Activated CD4-positive, alpha-beta memory T cell treated with anti-CD3 and anti-CD28 coated beads for 36 hours (primary cell): ENCODE data around the gene FKBP10. TPM values are rescaled to one million over a fixed set of nuclear protein-coding genes. Genes with fewer than 3 reads are reported as not detected.
"Not testable (repeated sequence)": the region's sequence is repeated elsewhere in the genome, so short reads cannot be mapped to it uniquely, and the experiment has no call there.

Experiments used
- CTCF ChIA-PET: fragments of 350-600 bp; sonication (Branson Sonifier 250); formaldehyde crosslinking; loops from one replicate; lab custom pipeline; 2021; ENCODE audit warnings: antibody characterized with exemption, inconsistent platforms; lab: Charles Lee
- POLR2A ChIA-PET: fragments of 350-600 bp; sonication (Branson Sonifier 250); formaldehyde crosslinking; loops from one replicate; lab custom pipeline; 2021; ENCODE audit warnings: antibody characterized with exemption; lab: Charles Lee
- DNase-seq: peaks from one replicate; pipeline ENCODE4 v3.0.0-alpha.2; 2020
- H3K27ac Mint-ChIP-seq: one replicate; pipeline ENCODE4 v1.8.0; 2021; ENCODE audit warnings: mixed read lengths
- H3K27me3 Mint-ChIP-seq: one replicate; pipeline ENCODE4 v1.8.0; 2021; ENCODE audit warnings: mixed read lengths
- H3K36me3 Mint-ChIP-seq: one replicate; pipeline ENCODE4 v1.8.0; 2021; ENCODE audit warnings: mixed read lengths
- H3K4me1 Mint-ChIP-seq: one replicate; pipeline ENCODE4 v1.8.0; 2021; ENCODE audit warnings: low read depth, mixed read lengths
- H3K4me3 Mint-ChIP-seq: one replicate; pipeline ENCODE4 v1.8.0; 2021; ENCODE audit warnings: mild to moderate bottlenecking, mixed read lengths
- H3K9me3 Mint-ChIP-seq: one replicate; pipeline ENCODE4 v1.8.0; 2021; ENCODE audit warnings: mixed read lengths
- intact Hi-C: fragments of 100-400 bp; cut with micrococcal nuclease; formaldehyde crosslinking; loops from one replicate; pipeline ENCODE4 v1.15.1; 2023
- total RNA-seq, 2 experiments: library from RNA; stranded (reverse); gene quantifications; one replicate each; pipeline ENCODE4 v1.2.3, GENCODE V29; 2021

Gene FKBP10
- total RNA-seq, 2 experiments from 2014 or later: 0.76 to 1.4 TPM

DNA sequence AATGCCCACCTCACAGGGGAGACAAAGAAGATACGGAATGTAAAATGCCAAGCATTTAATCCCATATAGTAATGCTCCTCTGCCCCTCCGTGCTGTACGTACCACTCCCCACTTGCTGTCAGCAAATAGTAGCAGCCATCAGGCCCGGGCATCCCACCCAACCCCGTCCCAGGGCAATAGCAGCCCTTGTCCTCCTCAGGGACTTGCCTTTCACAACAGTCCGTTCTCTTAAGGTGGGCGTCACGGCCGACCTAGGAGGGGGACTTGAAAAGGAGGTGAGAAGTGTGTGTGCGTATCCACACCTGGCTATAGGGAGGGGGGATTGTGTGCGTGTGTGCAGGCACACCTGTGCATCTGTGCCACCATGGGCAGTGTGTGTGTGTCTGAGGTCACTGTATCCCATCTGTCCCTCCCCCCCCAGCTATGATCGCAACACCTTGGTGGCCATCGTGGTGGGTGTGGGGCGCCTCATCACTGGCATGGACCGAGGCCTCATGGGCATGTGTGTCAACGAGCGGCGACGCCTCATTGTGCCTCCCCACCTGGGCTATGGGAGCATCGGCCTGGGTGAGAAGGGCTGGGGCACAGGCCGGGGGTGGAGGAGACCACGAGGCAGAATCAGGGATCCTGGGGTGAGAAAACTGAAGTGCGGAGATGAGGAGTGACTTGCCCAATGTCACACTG lies 4.0 kb downstream of the FKBP10 start:
- intact Hi-C loops: no loop called here
- ChIA-PET CTCF (interaction anchor here (2.9 kb wide), 1 partner anchor 15 kb away, joined by 7 read pairs; no protein-coding TSS in a partner anchor), POLR2A (no interaction called here)
- H3K4me1 Mint-ChIP-seq: peaks cover 9% of the 10 kb centered on the region
- H3K36me3 Mint-ChIP-seq: no peaks in the 10 kb centered on the region
- no peak overlapping the region for H3K27ac Mint-ChIP-seq
- no peak overlapping the region for H3K4me3 Mint-ChIP-seq
- peaks cover 4% of the 10 kb centered on the region for H3K27me3 Mint-ChIP-seq
- no peaks in the 10 kb centered on the region for H3K9me3 Mint-ChIP-seq
- no peak for DNase-seq

- no peaks in the 10 kb centered on the region for H3K36me3 Mint-ChIP-seq
- H3K4me3 Mint-ChIP-seq: no peak overlapping the region
- H3K27me3 Mint-ChIP-seq: peaks cover 1% of the 10 kb centered on the region
- ChIA-PET CTCF (no interaction called here), POLR2A (no interaction called here)
- H3K4me1 Mint-ChIP-seq: peaks cover 3% of the 10 kb centered on the region
- H3K27ac Mint-ChIP-seq: no peak overlapping the region
- DNase-seq: no peak
- no peaks in the 10 kb centered on the region for H3K9me3 Mint-ChIP-seq
- intact Hi-C loops: no loop called here
Measured at GRCh38 chr17:41818024-41818423, 5.2 kb downstream of the FKBP10 start.

DNA sequence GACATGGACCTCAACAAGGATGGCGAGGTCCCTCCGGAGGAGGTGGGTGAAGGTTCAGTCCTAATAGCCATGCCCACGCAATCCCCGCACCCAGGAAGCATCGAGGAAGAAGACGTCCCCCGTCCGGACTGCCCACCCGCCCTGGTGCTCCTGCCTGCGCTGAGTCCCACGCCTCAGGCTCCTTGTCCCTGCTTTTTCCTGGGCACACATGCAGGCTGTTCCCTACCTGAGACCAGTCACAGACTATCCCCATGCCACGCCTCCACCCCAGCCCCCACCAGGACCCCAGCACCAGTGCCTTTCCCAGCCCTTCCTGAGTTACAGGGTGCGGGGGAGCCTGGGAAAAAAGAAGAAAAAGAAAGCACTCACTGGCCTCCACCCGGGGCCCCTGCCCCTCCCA lies 9.0 kb downstream of the FKBP10 start:
- CTCF ChIA-PET: interaction anchor here (0.9 kb wide), 1 partner anchor 10 kb away, joined by 4 read pairs; the partner anchor contains the start of gene P3H4

GRCh38 chr17:41822216-41823140 lies 9.7 kb downstream of the FKBP10 start:
- no peaks in the 10 kb centered on the region for H3K9me3 Mint-ChIP-seq
- H3K4me3 Mint-ChIP-seq: no peak overlapping the region
- POLR2A ChIA-PET: no interaction called here
- no peak overlapping the region for H3K27ac Mint-ChIP-seq
- CTCF ChIA-PET: interaction anchor here (0.9 to 1.4 kb wide), 2 partner anchors 11 to 21 kb away, joined by 3 to 4 read pairs; partner anchors contain the start of gene P3H4
- H3K27me3 Mint-ChIP-seq: peaks cover 1% of the 10 kb centered on the region
- intact Hi-C loops: no loop called here
- no peaks in the 10 kb centered on the region for H3K36me3 Mint-ChIP-seq
- no peak for DNase-seq
- H3K4me1 Mint-ChIP-seq: no peaks in the 10 kb centered on the region

More for the DNA sequence above, 9.0 kb downstream of the FKBP10 start:
- H3K4me1 Mint-ChIP-seq: no peaks in the 10 kb centered on the region
- no peaks in the 10 kb centered on the region for H3K36me3 Mint-ChIP-seq
- no peak for DNase-seq
- no peak overlapping the region for H3K27ac Mint-ChIP-seq
- no peaks in the 10 kb centered on the region for H3K9me3 Mint-ChIP-seq
- POLR2A ChIA-PET: no interaction called here
- intact Hi-C loops: no loop called here
- peaks cover 1% of the 10 kb centered on the region for H3K27me3 Mint-ChIP-seq
- no peak overlapping the region for H3K4me3 Mint-ChIP-seq

GRCh38 chr17:41823141-41823524 lies 10.3 kb downstream of the FKBP10 start:
- peaks cover 1% of the 10 kb centered on the region for H3K27me3 Mint-ChIP-seq
- no peak overlapping the region for H3K27ac Mint-ChIP-seq
- H3K9me3 Mint-ChIP-seq: no peaks in the 10 kb centered on the region
- H3K4me3 Mint-ChIP-seq: no peak overlapping the region
- peaks cover 2% of the 10 kb centered on the region for H3K36me3 Mint-ChIP-seq
- H3K4me1 Mint-ChIP-seq: no peaks in the 10 kb centered on the region
- intact Hi-C loops: no loop called here
- ChIA-PET POLR2A (no interaction called here), CTCF (interaction anchor here (1.4 kb wide), 1 partner anchor 21 kb away, joined by 3 read pairs; no protein-coding TSS in a partner anchor)
- no peak for DNase-seq

GRCh38 chr17:41823580-41823979 lies 10.8 kb downstream of the FKBP10 start:
- Mint-ChIP-seq H3K4me3 (no peak overlapping the region), H3K4me1 (no peaks in the 10 kb centered on the region), H3K27ac (no peak overlapping the region), H3K27me3 (no peaks in the 10 kb centered on the region), H3K36me3 (peaks cover 4% of the 10 kb centered on the region), H3K9me3 (no peaks in the 10 kb centered on the region)
- intact Hi-C loops: no loop called here
- ChIA-PET POLR2A (no interaction called here), CTCF (interaction anchor here (1.4 kb wide), 1 partner anchor 22 kb away, joined by 3 read pairs; no protein-coding TSS in a partner anchor)
- DNase-seq: no peak

DNA sequence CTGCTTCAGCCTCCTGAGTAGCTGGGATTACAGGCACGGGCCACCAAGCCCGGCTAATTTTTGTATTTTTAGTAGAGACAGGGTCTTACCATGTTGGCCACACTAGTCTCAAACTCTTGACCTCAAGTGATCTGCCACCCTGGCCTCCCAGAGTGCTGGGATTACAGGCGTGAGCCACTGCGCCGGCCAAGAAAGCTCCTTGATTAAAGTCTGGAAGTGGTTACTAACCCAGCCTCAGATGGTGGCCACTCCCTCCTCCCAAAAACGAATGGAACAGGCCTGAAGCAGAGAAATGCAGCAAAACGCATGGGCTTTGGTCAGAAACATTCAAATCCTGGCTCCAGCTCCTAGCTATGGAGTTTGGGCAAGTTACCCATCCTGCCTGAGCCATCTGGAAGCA lies 11.3 kb downstream of the FKBP10 start:
- no peak overlapping the region for H3K27ac Mint-ChIP-seq
- intact Hi-C loops: no loop called here
- CTCF ChIA-PET: no interaction called here
- no peaks in the 10 kb centered on the region for H3K27me3 Mint-ChIP-seq
- no peaks in the 10 kb centered on the region for H3K4me1 Mint-ChIP-seq
- POLR2A ChIA-PET: no interaction called here
- H3K36me3 Mint-ChIP-seq: peaks cover 6% of the 10 kb centered on the region
- H3K4me3 Mint-ChIP-seq: no peak overlapping the region
- DNase-seq: no peak
- H3K9me3 Mint-ChIP-seq: no peaks in the 10 kb centered on the region

DNA sequence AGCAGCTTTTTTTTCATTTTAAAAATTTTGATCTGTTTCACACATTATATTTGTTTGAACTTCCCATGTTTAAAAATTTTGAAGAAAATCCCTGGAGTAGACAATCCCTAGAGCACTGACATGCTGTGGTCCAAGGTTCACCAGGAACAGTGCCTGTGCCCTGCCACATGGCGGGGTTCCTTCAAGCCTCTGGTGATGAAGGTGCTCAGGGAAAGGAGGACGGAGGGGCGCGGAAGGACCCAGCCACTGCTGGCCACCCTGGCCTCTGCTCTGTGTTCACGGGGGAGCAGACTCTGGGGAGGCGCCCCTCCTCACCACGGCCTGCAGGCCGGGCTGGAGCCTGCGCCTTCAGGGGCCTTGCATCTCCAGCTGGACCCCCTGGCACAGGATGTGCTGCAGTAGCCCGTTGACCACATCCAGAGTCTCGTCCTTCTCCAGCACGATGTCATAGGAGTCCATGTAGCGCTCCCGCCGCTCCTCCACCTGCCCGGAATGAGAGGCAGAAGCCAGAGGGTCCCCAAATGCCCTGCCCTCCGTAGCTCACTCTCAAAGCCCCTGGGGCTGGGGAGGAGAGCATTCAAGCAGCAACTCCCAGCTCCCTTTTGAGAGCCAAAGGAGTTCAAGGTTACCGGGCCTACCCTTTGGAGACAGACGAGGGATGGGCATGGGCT lies 12.5 kb downstream of the FKBP10 start:
- POLR2A ChIA-PET: no interaction called here
- Mint-ChIP-seq H3K4me3 (no peak overlapping the region), H3K27ac (no peak overlapping the region), H3K36me3 (peaks cover 6% of the 10 kb centered on the region), H3K9me3 (no peaks in the 10 kb centered on the region), H3K27me3 (no peaks in the 10 kb centered on the region), H3K4me1 (no peaks in the 10 kb centered on the region)
- intact Hi-C loops: no loop called here
- CTCF ChIA-PET: interaction anchor here (0.6 kb wide), 1 partner anchor 639 kb away, joined by 3 read pairs; no protein-coding TSS in a partner anchor
- DNase-seq: no peak

- ChIA-PET POLR2A (interaction anchor here (0.6 to 1.1 kb wide), 2 partner anchors 20 to 749 kb away, joined by 3 read pairs; no protein-coding TSS in a partner anchor), CTCF (interaction anchor here (1.1 to 1.2 kb wide), 2 partner anchors 133 to 134 kb away, joined by 3 read pairs; no protein-coding TSS in a partner anchor)
- H3K4me3 Mint-ChIP-seq, H3K27ac Mint-ChIP-seq, H3K4me1 Mint-ChIP-seq, intact Hi-C loops, H3K27me3 Mint-ChIP-seq, H3K9me3 Mint-ChIP-seq, DNase-seq: not testable (repeated sequence)
- H3K36me3 Mint-ChIP-seq: peaks cover 10% of the 10 kb centered on the region
Measured at GRCh38 chr17:41829961-41830360, 17.2 kb downstream of the FKBP10 start.

DNA sequence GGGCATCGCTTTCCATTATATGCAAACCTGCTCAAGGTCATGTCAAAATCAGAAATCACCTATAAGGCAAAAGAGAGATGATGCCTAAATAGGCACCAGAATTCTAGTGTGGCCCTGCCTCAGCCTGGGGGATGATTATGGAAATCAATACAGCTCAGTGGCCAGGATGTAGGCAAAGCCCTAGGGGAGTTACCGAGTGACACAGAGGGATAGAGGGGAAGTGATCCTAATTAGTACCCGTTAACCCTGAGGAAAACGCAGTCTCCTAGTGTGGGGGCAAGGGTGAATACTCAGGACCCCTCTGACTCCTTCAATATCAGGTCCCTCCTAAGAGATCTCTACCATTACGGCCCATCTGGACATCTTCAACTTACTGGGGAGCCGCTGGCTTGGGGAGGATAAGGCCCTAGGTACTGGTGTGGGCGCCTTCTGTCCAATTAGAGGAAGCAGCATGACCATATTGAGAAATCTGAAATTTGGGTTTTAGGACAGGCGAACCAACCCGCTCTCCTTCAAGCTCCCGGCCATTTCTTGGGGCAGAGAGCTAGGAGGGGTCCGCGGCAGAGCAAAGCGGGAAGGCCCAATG lies 22.5 kb downstream of the FKBP10 start:
- intact Hi-C loops: no loop called here
- peaks cover 4% of the 10 kb centered on the region for H3K36me3 Mint-ChIP-seq
- peak overlapping the region; percentile 79 for H3K4me3 Mint-ChIP-seq
- H3K27ac Mint-ChIP-seq: peak overlapping the region; percentile 18
- H3K9me3 Mint-ChIP-seq: no peaks in the 10 kb centered on the region
- H3K27me3 Mint-ChIP-seq: peaks cover 2% of the 10 kb centered on the region
- POLR2A ChIA-PET: interaction anchor here (1.1 kb wide), 1 partner anchor 29 kb away, joined by 3 read pairs; the partner anchor contains the start of gene KLHL11
- no peak for DNase-seq
- CTCF ChIA-PET: interaction anchor here (0.6 to 1.6 kb wide), 2 partner anchors 24 to 49 kb away, joined by 3 to 5 read pairs; partner anchors contain the start of genes JUP and P3H4
- H3K4me1 Mint-ChIP-seq: peaks cover 14% of the 10 kb centered on the region
